ENCODE measurements around the gene RAB40C. TPM values are rescaled to one million over a fixed set of nuclear protein-coding genes. Genes with fewer than 3 reads are reported as not detected.

RAB40C gene
- total RNA-seq, 1 experiment from 2014 or later: 22.5 TPM

GRCh38 chr16:551210-551609, 38.7 kb upstream of the RAB40C start:
- POLR2A ChIA-PET: no interaction called here
- DNase-seq (ENCODE audit: low spot score) (no peak), ATAC-seq (no peak)
- CTCF ChIA-PET: no interaction called here
- Mint-ChIP-seq H3K4me1 (no peaks in the 10 kb centered on the region), H3K27ac (no peak overlapping the region), H3K36me3 (no peaks in the 10 kb centered on the region), H3K9me3 (no peaks in the 10 kb centered on the region), H3K4me3 (no peak overlapping the region), H3K27me3 (ENCODE audit: low read depth) (no peaks in the 10 kb centered on the region)
- TF ChIP-seq RELA (CRISPR knock-in tag; IDR thresholded peaks at IDR 0.05; ENCODE audit: borderline replicate concordance) (no peak), CBFB (CRISPR knock-in tag; IDR thresholded peaks at IDR 0.05; ENCODE audit: low read depth) (no peak), PRRX2 (CRISPR knock-in tag; IDR thresholded peaks at IDR 0.05) (no peak), STAT6 (CRISPR knock-in tag; conservative IDR thresholded peaks at IDR 0.05; ENCODE audit: low read depth) (no peak), AR (CRISPR knock-in tag; IDR thresholded peaks at IDR 0.05) (no peak), ERG (CRISPR knock-in tag; IDR thresholded peaks at IDR 0.05) (no peak), PREB (CRISPR knock-in tag; IDR thresholded peaks at IDR 0.05; ENCODE audit: borderline replicate concordance) (no peak), SMAD3 (CRISPR knock-in tag; IDR thresholded peaks at IDR 0.05; ENCODE audit: borderline replicate concordance) (no peak), ZNF121 (CRISPR knock-in tag; IDR thresholded peaks at IDR 0.05) (no peak), ZNF396 (CRISPR knock-in tag; IDR thresholded peaks at IDR 0.05; ENCODE audit: borderline replicate concordance) (no peak), ZNF232 (CRISPR knock-in tag; IDR thresholded peaks at IDR 0.05) (no peak), MAX (CRISPR knock-in tag; IDR thresholded peaks at IDR 0.05) (no peak), JUN (CRISPR knock-in tag; IDR thresholded peaks at IDR 0.05) (no peak), ZNF416 (CRISPR knock-in tag; IDR thresholded peaks at IDR 0.05) (no peak), ZSCAN18 (CRISPR knock-in tag; IDR thresholded peaks at IDR 0.05) (no peak), FOXK1 (CRISPR knock-in tag; IDR thresholded peaks at IDR 0.05) (no peak), CDX4 (CRISPR knock-in tag; IDR thresholded peaks at IDR 0.05; ENCODE audit: borderline replicate concordance) (no peak)

All from WTC11 (cell line).